Mesenchymal stem cell (in vitro differentiated cells and primary cell): ENCODE results near the gene EML1.
A peak's percentile ranks its signal among the peaks of the same experiment; 100 is the strongest.

Source experiments
- DNase-seq: peaks from one replicate; pipeline ENCODE4 v3.0.0-alpha.2; 2013
- H2AFZ ChIP-seq: one replicate; pipeline ENCODE4 v1.6.1; 2013; ENCODE audit warnings: low read depth, mild to moderate bottlenecking, control low read depth, inconsistent platforms, low read length, moderate library complexity
- H2AK5ac ChIP-seq: 2 replicates; pipeline ENCODE4 v1.6.1; 2013; ENCODE audit warnings: low read length, moderate library complexity, mild to moderate bottlenecking, inconsistent platforms; ENCODE audit not compliant: severe bottlenecking
- H2BK120ac ChIP-seq: one replicate; pipeline ENCODE4 v1.6.1; 2013; ENCODE audit warnings: low read depth, mild to moderate bottlenecking, inconsistent platforms, low read length, moderate library complexity
- H2BK12ac ChIP-seq, 2 experiments: one replicate each; pipeline ENCODE4 v1.6.1; 2013; ENCODE audit warnings: inconsistent platforms in 2 of 2, low read length in 2 of 2, mild to moderate bottlenecking in 2 of 2, moderate library complexity in 2 of 2, control low read depth in 1 of 2
- H2BK15ac ChIP-seq: one replicate; pipeline ENCODE4 v1.6.1; 2013; ENCODE audit warnings: mild to moderate bottlenecking, low read depth, inconsistent platforms; ENCODE audit not compliant: poor library complexity, severe bottlenecking
- H2BK5ac ChIP-seq: 2 replicates; pipeline ENCODE4 v1.6.1; 2013; ENCODE audit warnings: low read depth, mild to moderate bottlenecking, low read length, control low read depth, inconsistent platforms; ENCODE audit not compliant: poor library complexity, severe bottlenecking
- H3K14ac ChIP-seq, 2 experiments: one replicate each; pipeline ENCODE4 v1.6.1; 2013; ENCODE audit warnings: inconsistent platforms in 2 of 2, low read length in 2 of 2, control low read depth in 1 of 2, mild to moderate bottlenecking in 1 of 2, moderate library complexity in 1 of 2
- H3K18ac ChIP-seq, 2 experiments: one replicate each; pipeline ENCODE4 v1.6.1; 2013; ENCODE audit warnings: inconsistent platforms in 2 of 2, low read length in 2 of 2, control low read depth in 1 of 2, low read depth in 1 of 2, mild to moderate bottlenecking in 1 of 2
- H3K23ac ChIP-seq, 2 experiments: one replicate each; pipeline ENCODE4 v1.6.1; 2013; ENCODE audit warnings: inconsistent platforms in 2 of 2, low read length in 2 of 2, mild to moderate bottlenecking in 2 of 2, moderate library complexity in 2 of 2, control low read depth in 1 of 2
- H3K27ac ChIP-seq: 2 replicates; pipeline ENCODE4 v1.5.1; 2013; ENCODE audit warnings: mild to moderate bottlenecking, moderate library complexity, low read length, control low read depth, inconsistent platforms; ENCODE audit not compliant: poor library complexity, severe bottlenecking
- H3K27me3 ChIP-seq, 2 experiments: 2 replicates each; pipeline versions ENCODE4 v1.6.1 to v1.7.0; 2013; ENCODE audit warnings: low read length in 2 of 2, mild to moderate bottlenecking in 2 of 2, moderate library complexity in 2 of 2, control low read depth in 1 of 2, inconsistent platforms in 1 of 2; ENCODE audit not compliant: control insufficient read depth in 1 of 2, insufficient read depth in 1 of 2
- H3K36me3 ChIP-seq, 2 experiments: 2 replicates each; pipeline versions ENCODE4 v1.6.1 to v1.7.0; 2013; ENCODE audit warnings: low read length in 2 of 2, control low read depth in 1 of 2, inconsistent platforms in 1 of 2, low read depth in 1 of 2, mild to moderate bottlenecking in 1 of 2; ENCODE audit not compliant: insufficient read depth in 2 of 2, control insufficient read depth in 1 of 2
- H3K4ac ChIP-seq, 2 experiments: one replicate each; pipeline ENCODE4 v1.6.1; 2013; ENCODE audit warnings: inconsistent platforms in 2 of 2, low read length in 2 of 2, mild to moderate bottlenecking in 2 of 2, moderate library complexity in 2 of 2, control low read depth in 1 of 2, low read depth in 1 of 2
- H3K4me1 ChIP-seq: 2 replicates; pipeline ENCODE4 v1.6.1; 2013; ENCODE audit warnings: low read depth, low read length, control low read depth; ENCODE audit not compliant: control insufficient read depth, insufficient read depth
- H3K4me2 ChIP-seq: 2 replicates; pipeline ENCODE4 v1.6.1; 2013; ENCODE audit warnings: low read length, mild to moderate bottlenecking, inconsistent platforms; ENCODE audit not compliant: poor library complexity, severe bottlenecking
- H3K4me3 ChIP-seq, 2 experiments: 2 replicates each; pipeline versions ENCODE4 v1.5.1 to v1.7.0; 2013; ENCODE audit warnings: low read length in 2 of 2, mild to moderate bottlenecking in 2 of 2, control low read depth in 1 of 2, low read depth in 1 of 2; ENCODE audit not compliant: insufficient read depth in 1 of 2
- H3K79me1 ChIP-seq: replicated peaks from 2 replicates; pipeline ENCODE4 v1.6.1; 2013; ENCODE audit warnings: mild to moderate bottlenecking, control low read depth, low read length, inconsistent platforms; ENCODE audit not compliant: poor library complexity, severe bottlenecking
- H3K9ac ChIP-seq: 2 replicates; pipeline ENCODE4 v1.7.0; 2013; ENCODE audit warnings: mild to moderate bottlenecking, low read length, moderate library complexity
- H3K9me3 ChIP-seq: 2 replicates; pipeline ENCODE4 v1.7.0; 2013; ENCODE audit warnings: mild to moderate bottlenecking, low read length; ENCODE audit not compliant: control insufficient read depth
- H4K8ac ChIP-seq: one replicate; pipeline ENCODE4 v1.6.1; 2013; ENCODE audit warnings: inconsistent platforms, mild to moderate bottlenecking, low read length, moderate library complexity
- H4K91ac ChIP-seq: one replicate; pipeline ENCODE4 v1.6.1; 2013; ENCODE audit warnings: mild to moderate bottlenecking, low read length, inconsistent platforms
- WGBS: methylation state at CpG from one replicate; pipeline ENCODE4 v1.1.7; 2013; ENCODE audit warnings: mixed read lengths; 5-methylcytosine and 5-hydroxymethylcytosine counted together

Gene EML1

GRCh38 chr14:99790978-99791376 is 2.2 kb upstream of the EML1 start:
- 90% methylated on average over 6 of the region's 6 CpGs for WGBS
- peaks cover 6% of the 10 kb centered on the region for H3K4me1 ChIP-seq
- H4K91ac ChIP-seq, result no peak overlapping the region

GRCh38 chr14:99791476-99792209 is 1.6 kb upstream of the EML1 start:
- no peak overlapping the region for H3K4me2 ChIP-seq

More at GRCh38 chr14:99790978-99791376, 2.2 kb upstream of the EML1 start:
- Histone ChIP-seq H2AFZ (no peak overlapping the region), H2BK12ac (no peak overlapping the region), H3K36me3 (no peaks in the 10 kb centered on the region), H3K23ac (no peak overlapping the region), H3K4me2 (no peak overlapping the region), H3K18ac (no peak overlapping the region), H3K4ac (no peak overlapping the region), H3K79me1 (no peaks in the 10 kb centered on the region), H4K8ac (no peak overlapping the region), H3K27me3 (no peaks in the 10 kb centered on the region), H3K14ac (no peak overlapping the region), H2BK15ac (no peak overlapping the region), H3K27ac (no peak overlapping the region), H2BK5ac (no peak overlapping the region), H2AK5ac (no peak overlapping the region), H3K4me3 (no peak overlapping the region), H3K9ac (no peak overlapping the region), H3K9me3 (no peaks in the 10 kb centered on the region), H2BK120ac (no peak overlapping the region)
- DNase-seq, result no peak

GRCh38 chr14:99792210-99792535 is 1.0 kb upstream of the EML1 start:
- Histone ChIP-seq H3K18ac (no peak overlapping the region), H2BK120ac (no peak overlapping the region), H2AK5ac (no peak overlapping the region), H2BK15ac (no peak overlapping the region), H3K4me1 (peaks cover 6% of the 10 kb centered on the region), H3K4me3 (peak overlapping the region in 1 of 2 experiments; percentile 81), H4K8ac (no peak overlapping the region), H2AFZ (no peak overlapping the region), H3K36me3 (no peaks in the 10 kb centered on the region), H3K14ac (no peak overlapping the region), H2BK5ac (no peak overlapping the region), H2BK12ac (no peak overlapping the region), H3K4ac (no peak overlapping the region), H4K91ac (no peak overlapping the region), H3K9me3 (no peaks in the 10 kb centered on the region), H3K4me2 (no peak overlapping the region), H3K79me1 (peaks cover 2% of the 10 kb centered on the region), H3K27ac (no peak overlapping the region), H3K27me3 (no peaks in the 10 kb centered on the region), H3K23ac (no peak overlapping the region), H3K9ac (peak overlapping the region; percentile 94)
- DNase-seq, result no peak
- 94% methylated on average over 6 of the region's 6 CpGs for WGBS

More at GRCh38 chr14:99791476-99792209, 1.6 kb upstream of the EML1 start:
- peak overlapping the region in 1 of 2 experiments; percentile 5 for H3K18ac ChIP-seq
- H2BK120ac ChIP-seq, result peak overlapping the region; percentile 50
- DNase-seq, result no peak
- no peak overlapping the region for H3K23ac ChIP-seq
- no peak overlapping the region for H2AK5ac ChIP-seq
- H3K4me1 ChIP-seq, result peaks cover 6% of the 10 kb centered on the region
- no peak overlapping the region for H2BK15ac ChIP-seq
- H3K27ac ChIP-seq, result no peak overlapping the region
- H4K91ac ChIP-seq, result peak overlapping the region; percentile 8
- H3K9ac ChIP-seq, result no peak overlapping the region
- peak overlapping the region; percentile 45 for H4K8ac ChIP-seq
- H3K79me1 ChIP-seq, result peaks cover 2% of the 10 kb centered on the region
- H3K14ac ChIP-seq, result no peak overlapping the region
- H3K4me3 ChIP-seq, result peak overlapping the region in 1 of 2 experiments; percentile 81
- H3K36me3 ChIP-seq, result no peaks in the 10 kb centered on the region
- H3K27me3 ChIP-seq, result no peaks in the 10 kb centered on the region
- peak overlapping the region; percentile 20 for H2AFZ ChIP-seq
- 86% methylated on average over 13 of the region's 13 CpGs for whole genome bisulfite sequencing
- no peaks in the 10 kb centered on the region for H3K9me3 ChIP-seq
- no peak overlapping the region for H2BK5ac ChIP-seq
- peak overlapping the region in 1 of 2 experiments; percentile 18 for H2BK12ac ChIP-seq
- H3K4ac ChIP-seq, result no peak overlapping the region

DNA sequence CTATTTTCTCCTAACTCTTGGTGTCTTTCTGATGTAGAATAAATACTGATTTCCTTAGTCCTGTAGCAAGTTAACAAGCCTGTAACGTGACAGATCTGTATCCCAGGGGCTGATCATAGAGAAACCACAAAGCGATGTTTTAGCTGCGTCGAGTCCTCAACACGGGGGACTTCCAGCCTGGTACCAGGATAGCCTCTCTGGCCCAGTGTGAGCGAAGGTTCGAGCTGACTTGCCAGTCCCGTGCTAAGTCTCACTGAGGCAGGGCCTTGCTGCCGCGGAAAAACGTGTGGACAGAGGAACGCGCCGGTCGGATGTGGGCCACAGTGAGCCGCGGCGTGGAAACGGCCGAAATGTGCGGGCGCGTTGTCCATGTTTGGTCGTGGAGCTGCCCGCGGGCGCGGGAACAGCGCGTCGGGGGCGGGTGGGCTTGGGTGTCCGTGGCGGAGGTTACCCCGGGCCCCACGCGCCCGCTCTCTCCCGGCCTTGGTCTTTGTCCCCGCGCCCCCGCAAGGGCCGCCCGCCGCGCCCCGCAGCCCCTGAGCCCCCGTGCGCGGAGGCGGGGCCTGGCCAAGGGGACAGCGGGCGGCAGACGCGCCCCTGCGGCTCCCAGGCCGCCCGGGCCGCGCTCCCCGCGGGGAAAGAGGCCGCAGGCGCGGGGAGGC is 531 bp upstream of the EML1 start:
- Histone ChIP-seq H2BK15ac (peak overlapping the region; percentile 49), H4K91ac (no peak overlapping the region), H3K9me3 (no peaks in the 10 kb centered on the region), H2AK5ac (no peak overlapping the region), H3K27ac (no peak overlapping the region), H2AFZ (peak overlapping the region; percentile 7), H3K27me3 (no peaks in the 10 kb centered on the region), H3K36me3 (no peaks in the 10 kb centered on the region), H3K14ac (peak overlapping the region in 1 of 2 experiments; percentile 12), H3K79me1 (peaks cover 2% of the 10 kb centered on the region), H3K9ac (peak overlapping the region; percentile 94), H3K4me1 (peaks cover 6% of the 10 kb centered on the region), H3K23ac (no peak overlapping the region), H2BK120ac (peak overlapping the region; percentile 74), H3K18ac (peak overlapping the region; percentile 70 to 76), H3K4me2 (peak overlapping the region; percentile 82), H3K4ac (peak overlapping the region in 1 of 2 experiments; percentile 75), H2BK5ac (no peak overlapping the region), H3K4me3 (peak overlapping the region; percentile 62 to 81), H4K8ac (peak overlapping the region; percentile 88), H2BK12ac (no peak overlapping the region)
- 52% methylated on average over 15 of the region's 65 CpGs for WGBS
- DNase-seq, result peak; percentile 22
